ENCODE measurements around the gene ISY1.
"Not testable (repeated sequence)": the region's sequence is repeated elsewhere in the genome, so short reads cannot be mapped to it uniquely, and the experiment has no call there.

Gene ISY1

DNA sequence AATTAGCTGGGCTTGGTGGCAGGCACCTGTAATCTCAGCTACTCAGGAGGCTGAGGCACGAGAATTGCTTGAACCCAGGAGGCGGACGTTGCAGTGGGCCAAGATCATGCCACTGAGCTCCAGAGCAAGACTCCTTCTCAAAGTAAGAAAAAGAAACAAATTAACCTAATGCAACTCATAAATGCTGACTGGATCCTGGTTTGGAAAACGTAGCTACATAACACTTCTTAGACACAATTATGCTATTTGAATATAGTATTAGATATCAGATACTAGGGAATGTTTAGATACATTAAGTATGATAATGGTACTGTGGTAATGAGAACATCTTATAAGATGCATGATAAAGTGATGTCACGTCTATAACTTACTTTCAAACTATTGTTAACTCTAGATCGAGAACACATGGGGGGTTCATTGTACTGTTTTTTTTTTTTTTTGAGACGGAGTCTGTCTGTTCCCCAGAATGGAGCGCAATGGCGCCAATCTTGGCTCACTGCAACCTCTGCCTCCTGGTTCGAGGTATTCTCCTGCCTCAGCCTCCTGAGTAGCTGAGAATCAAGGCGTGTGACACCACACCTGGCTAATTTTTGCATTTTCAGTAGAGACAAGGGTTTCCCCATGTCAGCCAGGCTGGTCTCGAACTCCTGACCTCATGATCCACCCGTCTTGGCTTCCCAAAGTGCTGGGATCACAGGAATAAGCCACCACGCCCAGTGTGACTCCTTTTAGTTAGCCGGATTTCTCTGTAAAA lies 5.9 kb upstream of the ISY1 start:
- no peak for DNase-seq (ENCODE audit: low read depth)

DNA sequence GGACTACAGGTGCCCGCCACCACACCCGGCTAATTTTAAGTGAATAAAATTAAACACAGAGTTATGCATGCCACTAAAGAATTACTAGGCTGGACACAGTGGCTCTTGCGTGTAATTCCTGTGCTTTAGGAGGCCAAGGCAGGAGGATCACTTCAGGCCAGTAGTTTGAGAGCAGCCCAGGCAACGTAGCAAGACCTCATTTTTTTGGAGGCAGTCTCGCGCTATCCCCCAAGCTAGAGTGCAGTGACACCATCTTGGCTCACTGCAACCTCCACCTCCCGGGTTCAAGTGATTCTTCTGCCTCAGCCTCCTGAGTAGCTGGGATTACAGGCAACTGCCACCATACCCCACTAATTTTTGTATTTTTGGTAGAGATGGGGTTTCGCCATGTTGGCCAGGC lies 4.7 kb upstream of the ISY1 start:
- DNase-seq (ENCODE audit: low read depth) = not testable (repeated sequence)

DNA sequence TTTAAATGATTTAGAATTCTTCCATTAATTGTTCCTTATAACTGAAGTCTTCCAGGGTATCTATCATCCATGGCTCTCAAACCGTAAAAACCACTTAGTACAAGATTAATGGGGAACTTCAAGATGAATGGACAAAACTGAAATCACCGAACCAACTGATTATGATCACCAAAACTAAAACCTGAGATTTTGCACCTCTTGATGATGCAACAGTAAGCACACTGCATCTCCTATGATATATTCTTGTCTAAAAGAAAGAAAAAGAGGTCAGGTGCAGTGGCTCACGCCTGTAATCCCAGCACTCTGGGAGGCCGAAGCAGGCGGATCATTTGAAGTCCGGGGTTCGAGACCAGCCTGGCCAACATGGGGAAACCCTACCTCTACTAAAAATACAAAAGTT lies 3.6 kb upstream of the ISY1 start:
- DNase-seq (ENCODE audit: low read depth) = no peak

DNA sequence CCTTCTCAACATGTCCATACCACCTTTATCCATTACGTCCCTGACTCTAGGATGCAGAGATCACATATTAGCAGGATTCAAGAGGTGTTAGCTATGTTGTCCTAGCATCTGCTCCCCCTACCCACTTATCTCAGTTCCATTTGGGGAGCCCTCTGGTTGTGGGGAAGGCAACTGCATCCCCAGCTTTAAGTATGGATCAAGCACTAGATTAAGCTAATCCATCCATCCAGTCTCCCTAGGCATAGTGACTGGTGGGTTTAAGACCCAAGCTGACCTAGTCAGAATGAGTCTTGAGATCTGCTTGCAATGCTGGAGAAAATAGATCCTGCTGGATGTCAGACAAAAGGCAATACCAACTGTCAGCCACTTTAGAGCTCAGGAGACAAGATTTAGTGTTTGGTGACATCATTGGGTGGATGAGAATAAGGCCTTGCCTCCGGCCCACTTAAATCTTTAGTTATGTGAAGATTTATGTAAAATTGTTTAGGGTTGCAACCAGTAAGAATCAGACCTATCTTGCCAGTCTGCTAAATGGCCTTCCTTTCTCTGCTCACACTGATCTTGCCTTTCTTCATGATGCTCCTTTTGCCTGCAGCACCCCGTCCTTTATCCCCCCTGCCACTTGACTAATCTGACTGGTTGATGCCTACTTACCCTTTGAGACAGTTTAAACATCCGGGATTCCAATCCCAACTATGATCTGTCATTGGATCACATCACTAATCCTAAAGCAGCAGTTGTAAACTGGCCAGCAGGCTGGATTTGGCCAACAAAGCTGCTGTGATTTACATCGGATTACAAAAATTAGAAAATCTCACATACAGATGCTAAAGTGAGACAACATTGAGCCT lies 2.1 kb upstream of the ISY1 start:
- no peak for DNase-seq (ENCODE audit: low read depth)

DNA sequence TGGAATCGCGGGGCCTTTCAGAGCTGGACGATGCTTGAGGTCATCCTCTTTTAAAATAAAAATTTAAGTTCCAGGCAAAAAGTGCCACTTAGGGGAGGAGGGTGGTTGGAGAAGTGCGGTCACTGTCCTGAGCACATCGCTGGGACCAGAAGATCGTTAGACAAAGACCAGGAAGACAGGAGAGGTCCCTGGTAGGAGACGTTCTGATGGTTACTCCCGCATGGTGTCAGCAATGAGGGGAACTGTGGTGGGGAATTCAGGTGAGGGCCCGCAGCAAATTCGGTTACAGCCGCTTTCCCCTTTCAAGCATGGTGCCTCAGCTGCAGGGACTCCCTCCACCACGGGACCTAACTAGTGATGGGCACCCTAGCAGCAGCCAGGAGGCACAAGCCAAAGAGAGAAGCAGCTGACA lies 1.0 kb upstream of the ISY1 start:
- no peak for DNase-seq (ENCODE audit: low read depth)

DNA sequence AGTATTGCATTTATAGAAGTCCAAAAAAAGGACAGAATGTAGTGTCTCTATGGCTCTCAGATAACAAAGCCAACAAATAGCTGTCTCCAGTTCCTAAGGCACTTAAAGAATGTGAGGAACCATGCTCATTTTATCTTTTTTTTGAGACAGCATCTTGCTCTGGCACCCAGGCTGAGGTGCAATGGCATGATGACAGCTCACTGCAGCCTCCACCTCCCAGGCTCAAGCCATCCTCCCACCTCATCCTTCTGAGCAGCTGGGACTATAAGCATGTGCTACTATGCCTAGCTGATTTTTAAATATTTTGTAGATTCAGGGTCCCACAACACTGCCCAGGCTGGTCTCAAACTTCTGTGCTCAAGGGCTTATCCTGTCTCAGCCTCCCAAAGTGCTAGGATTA lies 16.1 kb downstream of the ISY1 start:
- no peak for DNase-seq (ENCODE audit: low read depth)

DNA sequence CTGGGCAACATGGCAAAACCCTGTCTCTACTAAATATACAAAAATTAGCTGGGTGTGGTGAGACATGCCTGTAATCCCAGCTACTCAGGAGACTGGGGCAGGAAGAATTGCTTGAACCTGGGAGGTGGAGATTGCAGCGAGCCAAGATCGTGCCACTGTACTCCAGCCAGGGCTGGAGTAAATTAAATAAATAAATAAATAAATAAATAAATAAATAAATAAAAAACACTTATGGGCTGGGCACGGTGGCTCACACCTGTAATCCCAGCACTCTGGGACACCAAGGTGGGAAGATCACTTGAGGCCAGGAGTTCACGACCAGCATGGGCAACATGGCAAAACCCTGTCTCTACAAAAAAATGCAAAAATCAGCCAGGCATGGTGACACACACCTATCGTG lies 19.9 kb downstream of the ISY1 start:
- DNase-seq (ENCODE audit: low read depth) = not testable (repeated sequence)

DNA sequence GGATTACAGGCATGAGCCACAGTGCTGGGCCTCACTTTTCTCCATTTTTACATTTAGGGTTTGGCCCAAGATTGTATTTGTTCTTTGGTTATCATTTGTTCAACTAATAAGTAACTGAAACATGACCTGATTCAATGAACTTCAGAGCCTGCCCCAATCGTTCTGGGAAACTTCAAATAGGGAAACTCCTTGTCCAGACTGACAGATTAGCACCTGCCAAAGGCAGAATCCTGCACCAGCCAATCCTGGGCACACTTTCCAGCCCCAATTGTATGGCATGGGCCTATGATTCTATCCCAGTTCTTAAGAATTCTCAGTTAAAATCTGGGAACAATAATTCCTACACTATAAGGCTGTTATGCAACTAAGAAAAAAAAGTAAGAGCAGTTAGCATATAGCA lies 21.0 kb downstream of the ISY1 start:
- DNase-seq (ENCODE audit: low read depth) = no peak

DNA sequence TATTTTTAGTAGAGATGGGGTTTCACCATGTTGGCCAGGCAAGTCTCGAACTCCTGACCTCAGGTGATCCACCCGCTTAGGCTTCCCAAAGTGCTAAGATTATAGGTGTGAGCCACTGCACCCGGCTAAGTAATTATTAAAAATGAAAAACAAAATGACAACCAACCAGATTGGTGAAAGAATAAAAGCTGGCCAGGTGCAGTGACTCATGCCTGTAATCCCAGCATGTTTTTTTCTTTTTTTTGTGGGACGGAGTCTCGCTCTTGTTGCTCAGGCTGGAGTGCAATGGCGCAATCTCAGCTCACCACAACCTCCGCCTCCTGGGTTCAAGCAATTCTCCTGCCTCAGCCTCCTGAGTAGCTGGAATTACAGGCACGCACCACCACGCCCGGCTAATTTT lies 24.6 kb downstream of the ISY1 start:
- DNase-seq (ENCODE audit: low read depth) = not testable (repeated sequence)

DNA sequence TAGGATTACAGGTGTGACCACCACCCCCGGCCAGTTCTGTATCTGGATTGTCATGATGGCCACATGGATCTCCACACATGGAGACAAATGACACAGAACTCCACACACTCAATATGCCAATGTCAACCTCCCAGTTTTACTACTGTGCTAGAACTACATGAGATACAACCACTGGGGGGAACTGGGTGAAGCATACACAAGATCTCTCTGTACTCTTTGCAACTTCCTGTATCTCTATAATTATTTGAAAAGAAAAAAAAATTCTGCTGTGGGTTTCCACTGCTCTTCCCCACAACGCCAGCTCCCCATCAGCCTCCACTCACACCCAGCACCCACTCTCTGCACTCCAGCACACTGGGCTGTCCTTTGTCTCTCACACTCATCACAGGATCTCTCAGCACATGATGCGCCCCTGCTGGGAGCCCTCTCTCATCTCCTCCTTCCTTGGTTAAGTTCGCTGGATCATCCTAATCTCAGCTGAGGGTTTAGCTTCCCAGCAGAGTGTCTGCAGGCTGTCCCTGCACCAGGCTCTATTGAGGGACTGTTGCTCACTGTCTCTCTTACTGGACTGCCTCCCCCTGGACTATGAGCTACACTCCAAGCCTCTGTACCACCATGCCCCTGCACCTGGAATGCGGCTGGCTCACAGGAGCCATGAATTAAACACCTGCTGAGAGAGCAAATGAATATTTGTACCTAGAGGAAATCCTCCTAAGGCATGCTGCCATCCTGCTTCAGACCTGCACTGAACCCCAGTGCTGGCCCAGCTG lies 28.6 kb downstream of the ISY1 start:
- DNase-seq (ENCODE audit: low read depth) = no peak

DNA sequence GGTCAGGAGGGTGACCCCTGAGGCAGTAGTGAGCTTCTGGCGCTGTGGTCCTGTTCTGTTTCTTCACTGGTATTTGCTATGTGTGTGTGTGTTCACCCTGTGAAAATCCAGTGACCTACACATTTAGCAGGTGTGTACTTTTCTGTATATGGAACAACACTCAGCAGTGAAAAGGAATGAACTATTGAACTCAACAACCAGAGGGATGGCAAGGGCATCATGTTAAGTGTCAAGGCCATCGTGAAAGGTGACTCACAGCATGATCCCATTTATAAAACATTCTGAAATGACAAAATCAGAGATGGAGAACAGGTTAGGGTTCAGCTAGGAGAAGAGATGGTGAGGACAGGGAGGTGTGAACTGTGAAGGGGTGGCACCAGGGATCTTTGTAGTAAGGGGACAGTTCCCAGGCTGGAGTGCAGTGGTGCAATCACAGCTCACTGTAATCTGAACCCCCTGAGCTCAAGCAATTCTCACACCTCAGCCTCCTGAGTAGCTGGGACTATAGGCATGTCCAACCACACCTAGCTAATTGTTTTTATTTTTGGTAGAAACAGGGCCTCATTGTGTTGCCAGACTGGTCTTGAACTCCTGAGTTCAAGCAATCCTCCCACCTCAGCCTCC lies 29.3 kb downstream of the ISY1 start:
- no peak for DNase-seq (ENCODE audit: low read depth)

DNA sequence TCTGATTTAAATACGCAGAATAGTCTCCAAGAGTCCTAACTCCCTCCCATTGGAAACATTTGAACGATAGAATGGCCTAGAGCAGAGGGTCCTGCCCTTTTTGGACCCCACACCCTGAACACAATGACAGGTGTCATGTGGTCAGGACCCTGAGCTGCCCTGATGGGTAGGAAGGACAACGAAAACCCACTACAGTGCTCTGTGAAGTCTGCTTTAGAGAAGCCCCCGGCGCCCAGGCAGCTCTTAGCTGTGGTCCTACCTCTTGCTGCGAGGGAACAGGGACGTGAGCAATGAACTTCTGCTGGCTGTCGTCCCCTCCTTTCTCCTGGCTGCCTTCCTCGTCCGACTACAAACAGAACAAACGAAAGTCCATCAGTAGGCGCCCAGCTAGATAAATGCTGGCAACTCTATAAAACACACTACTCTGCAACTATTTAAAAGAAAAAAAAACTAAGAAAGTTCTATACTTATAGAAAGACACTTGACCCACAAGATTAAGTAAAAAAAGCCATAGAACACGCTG lies 30.5 kb downstream of the ISY1 start:
- DNase-seq (ENCODE audit: low read depth) = no peak

DNA sequence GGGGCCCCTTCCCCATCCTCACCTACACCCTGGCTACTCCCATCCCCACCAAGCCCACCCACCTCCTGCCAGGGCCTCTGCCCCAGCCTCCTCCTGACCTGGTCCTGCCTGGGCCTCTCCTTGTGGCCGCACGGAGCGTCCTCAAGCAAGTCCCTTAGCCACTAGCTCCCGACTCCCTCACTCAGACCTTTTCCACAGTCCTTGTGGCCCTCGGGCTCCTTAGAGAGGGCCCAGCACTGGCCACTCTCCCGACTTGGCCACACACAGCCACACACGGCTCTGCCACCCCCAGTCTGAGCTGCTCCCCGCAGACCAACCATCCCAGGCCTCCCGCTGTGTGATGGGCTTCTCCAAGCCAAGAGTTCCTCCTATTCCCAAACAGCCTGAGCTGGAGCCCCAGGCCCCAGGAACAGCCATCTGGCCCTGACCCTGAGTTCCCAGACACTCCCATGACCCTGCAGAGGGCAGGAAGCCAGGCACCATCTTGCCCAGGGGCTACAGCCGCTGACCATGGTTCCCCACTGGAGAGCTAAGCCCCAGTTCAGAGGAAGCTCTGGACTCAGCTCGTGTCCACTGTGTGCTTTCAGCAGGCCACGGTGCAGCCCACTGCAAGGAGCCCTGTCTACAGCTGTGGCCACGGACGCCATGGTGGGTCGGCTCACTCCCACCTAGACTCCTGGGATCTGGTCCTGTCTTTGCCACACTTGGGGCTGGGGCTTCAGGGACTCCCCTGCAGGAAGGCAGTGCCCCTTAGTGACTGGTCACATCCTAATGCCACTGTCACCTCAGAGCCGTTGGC lies 32.3 kb downstream of the ISY1 start:
- no peak for DNase-seq (ENCODE audit: low read depth)

DNA sequence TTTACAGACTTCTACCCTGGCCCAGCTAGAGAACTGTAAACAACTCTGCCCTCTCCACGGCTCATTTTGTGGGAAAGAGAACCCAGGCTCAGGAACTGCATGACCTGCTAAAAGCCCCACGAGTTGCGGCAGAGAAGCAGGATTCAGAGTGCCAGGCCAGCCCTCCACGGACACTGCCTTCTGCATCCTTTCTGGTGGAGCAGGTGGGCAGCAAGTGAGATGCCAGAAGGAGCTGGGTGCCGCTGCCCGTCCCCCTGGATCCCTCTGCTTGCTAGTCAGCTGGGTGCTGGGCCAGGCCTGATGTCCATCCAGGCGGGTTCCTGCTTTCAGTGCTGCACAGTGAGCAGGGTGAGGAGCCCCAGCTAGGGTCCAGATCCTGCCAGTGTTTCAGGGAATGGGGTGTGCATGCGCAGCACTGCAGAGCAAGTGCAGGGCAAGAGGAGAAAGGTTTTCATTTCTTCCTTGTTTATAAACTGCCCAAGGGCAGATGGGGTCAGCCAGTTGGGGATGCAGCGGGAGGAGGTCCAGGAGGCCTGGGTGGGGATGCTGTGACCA lies 34.1 kb downstream of the ISY1 start:
- no peak for DNase-seq (ENCODE audit: low read depth)

DNA sequence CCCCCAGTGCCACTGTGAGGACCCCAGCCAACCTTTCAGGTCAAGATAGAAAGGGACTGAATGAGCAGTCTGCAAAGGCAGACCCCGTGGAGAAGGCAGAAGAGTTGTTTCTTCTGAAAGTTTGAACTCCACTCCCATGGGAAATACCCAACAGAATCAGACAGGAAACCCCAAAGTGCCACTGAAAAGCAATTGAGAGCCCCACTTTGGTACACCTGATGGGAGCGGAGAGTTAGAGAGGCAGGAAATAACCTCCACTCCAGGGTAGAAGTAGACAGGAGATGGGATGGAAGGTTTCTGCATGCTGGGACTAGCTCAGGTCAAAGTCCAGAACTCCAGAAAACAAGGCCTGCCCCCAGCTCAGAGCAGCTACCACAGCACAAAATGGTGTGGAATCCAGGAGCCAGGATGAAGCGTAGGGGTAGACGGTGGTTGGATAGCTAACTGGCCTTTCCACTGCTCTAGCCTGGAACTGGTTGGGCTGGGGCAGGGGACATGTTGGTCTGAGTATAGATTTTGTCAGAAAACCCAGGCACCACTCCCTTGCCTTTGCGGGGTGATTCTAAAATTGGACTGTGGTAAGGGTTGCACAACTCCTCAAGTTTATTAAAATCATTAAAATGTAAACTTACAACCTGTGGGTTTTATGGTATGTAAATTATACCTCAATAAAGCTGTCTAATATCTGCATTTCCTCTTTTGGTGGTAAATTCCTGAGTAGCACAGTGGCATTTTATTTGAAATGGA lies 37.4 kb downstream of the ISY1 start:
- DNase-seq (ENCODE audit: low read depth) = no peak

DNA sequence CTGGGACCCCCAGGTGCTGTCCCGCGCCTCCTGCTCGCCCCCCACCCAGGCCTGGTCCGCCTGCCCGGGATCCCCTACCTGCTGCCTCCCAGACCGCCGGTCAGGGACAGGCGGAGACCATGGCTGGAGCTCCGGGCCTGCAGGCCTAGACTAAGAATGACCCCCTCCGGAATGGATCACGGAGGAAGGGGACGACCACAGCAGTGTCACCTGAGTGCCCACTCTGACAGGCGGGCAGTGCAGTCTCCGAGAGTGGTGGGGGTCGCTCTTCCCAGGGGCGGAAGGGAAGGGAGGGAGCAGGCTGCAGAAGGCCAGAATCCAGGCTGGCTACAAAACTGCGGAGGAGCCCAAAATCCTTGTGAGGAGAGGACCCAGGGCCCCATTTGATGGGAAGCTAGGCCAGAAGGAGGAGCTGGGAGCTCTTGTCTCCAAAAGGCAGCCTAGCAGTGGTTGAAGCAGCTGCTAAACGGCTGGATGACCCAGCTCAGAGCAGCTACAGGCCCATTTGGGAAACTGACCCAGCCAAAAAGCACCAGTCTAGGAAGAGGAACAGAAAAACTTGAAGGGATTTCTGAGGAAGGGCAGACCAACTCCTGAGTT lies 38.4 kb downstream of the ISY1 start:
- DNase-seq (ENCODE audit: low read depth) = no peak

DNA sequence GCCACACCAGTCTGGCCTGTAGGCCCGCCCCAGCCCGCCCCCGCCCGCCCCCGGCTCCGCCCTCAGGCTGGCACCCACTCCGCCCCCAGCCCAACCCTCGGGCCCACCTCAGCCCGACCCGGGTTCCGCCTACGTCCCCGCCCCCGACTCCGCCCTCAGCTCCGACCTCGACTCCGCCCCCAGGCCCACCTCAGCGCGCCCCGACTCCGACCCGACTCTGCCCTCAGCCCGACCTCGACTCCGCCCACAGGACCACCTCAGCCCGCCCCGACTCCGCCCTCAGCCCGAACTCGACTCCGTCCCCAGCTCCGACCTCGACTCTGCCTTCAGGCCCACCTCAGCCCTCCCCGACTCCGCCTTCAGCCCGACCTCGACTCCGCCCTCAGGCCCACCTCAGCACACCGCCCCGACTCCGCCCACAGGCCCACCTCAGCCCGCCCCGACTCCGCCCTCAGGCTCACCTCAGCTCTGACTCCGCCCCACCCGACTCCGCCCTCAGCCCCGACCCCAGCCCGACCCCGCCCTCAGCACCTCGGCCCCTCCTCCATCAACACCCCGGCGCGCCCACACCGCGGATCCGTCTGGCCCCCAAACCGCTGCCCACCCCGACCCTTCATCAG lies 39.0 kb downstream of the ISY1 start, which contains the start of gene RAB43:
TSS of gene RAB43 (minus strand) at position 13 of the 620 bp plus-strand sequence. CDS start 315 bp downstream, outside the sequence.
- DNase-seq (ENCODE audit: low read depth) = peak; percentile 86

DNA sequence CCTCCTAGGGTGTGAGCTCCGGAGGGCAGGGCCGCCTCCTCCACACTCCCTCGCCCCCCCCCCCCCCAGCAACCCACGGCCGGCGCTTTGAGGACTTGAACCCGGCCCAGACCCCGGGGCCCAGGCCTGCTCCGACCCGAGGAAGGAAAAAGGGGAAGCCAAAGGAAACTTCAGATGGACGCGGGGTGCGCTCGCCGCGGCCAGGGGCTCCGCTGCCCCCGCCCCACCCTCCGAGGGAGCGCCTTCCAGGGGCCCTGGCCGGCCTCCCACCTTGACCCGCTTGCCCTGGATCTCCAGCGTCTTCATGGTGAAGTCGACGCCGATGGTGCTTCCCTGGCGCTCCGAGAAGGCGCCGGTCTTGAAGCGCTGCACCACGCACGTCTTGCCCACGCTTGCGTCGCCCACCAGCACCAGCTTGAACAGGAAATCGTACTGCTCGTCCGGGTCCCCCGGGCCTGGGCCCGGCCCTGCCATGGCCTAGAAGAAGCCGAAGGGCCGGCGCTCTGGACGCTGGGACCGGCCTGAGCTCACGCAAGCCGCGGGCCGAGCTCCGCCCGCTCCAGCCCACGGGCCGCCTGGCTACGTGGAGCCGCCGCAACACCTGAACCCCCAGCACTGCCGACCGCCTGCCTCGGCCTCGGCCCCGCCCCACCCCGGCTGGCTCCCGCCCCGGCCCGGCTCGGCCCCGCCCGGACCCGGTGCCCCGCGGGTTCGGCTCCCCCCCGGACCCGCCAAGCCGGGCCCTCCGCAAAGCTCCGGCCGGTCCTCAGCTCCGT lies 39.7 kb downstream of the ISY1 start:
- peak; percentile 26 for DNase-seq (ENCODE audit: low read depth)
